ENCODE measurements around the gene DNPH1. TPM values are rescaled to one million over a fixed set of nuclear protein-coding genes. Genes with fewer than 3 reads are reported as not detected.

Gene DNPH1
- total RNA-seq, 6 experiments from 2014 or later: 38.3 to 56.3 (median 49.1) TPM

DNA sequence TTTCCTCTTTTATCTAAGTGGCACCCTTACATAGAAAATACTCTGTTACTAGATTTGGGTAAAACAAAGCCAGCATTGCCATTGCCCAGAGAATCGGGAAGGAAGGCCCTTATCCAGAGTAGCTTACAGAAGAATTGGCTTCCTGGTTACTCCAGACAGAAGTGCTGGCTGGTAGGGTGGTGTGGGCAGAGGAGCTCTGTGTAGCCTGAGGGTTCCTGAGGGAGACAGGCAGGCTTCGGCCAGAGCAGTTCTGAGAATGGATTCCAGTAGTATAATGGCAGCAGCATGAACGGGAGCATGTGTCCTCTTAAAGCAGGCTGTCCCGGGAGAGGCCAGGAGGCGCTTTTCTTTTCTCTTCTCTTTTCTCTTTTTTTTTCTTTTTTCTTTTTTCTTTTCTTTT, 35.4 kb downstream of the DNPH1 start:
- no peak for DNase-seq
- H3K27me3 Mint-ChIP-seq (ENCODE audit: insufficient read depth): no peaks in the 10 kb centered on the region
- H3K36me3 Mint-ChIP-seq (ENCODE audit: low read depth): peaks cover 11% of the 10 kb centered on the region; the same call in 1 of the 2 replicates
- H3K4me1 Mint-ChIP-seq (ENCODE audit: low read depth): no peaks in the 10 kb centered on the region
- no peak overlapping the region for H3K27ac Mint-ChIP-seq
- TF ChIP-seq, protein P1, sequence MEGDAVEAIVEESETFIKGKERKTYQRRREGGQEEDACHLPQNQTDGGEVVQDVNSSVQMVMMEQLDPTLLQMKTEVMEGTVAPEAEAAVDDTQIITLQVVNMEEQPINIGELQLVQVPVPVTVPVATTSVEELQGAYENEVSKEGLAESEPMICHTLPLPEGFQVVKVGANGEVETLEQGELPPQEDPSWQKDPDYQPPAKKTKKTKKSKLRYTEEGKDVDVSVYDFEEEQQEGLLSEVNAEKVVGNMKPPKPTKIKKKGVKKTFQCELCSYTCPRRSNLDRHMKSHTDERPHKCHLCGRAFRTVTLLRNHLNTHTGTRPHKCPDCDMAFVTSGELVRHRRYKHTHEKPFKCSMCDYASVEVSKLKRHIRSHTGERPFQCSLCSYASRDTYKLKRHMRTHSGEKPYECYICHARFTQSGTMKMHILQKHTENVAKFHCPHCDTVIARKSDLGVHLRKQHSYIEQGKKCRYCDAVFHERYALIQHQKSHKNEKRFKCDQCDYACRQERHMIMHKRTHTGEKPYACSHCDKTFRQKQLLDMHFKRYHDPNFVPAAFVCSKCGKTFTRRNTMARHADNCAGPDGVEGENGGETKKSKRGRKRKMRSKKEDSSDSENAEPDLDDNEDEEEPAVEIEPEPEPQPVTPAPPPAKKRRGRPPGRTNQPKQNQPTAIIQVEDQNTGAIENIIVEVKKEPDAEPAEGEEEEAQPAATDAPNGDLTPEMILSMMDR (IDR thresholded peaks at IDR 0.05): no peak
- H3K4me3 Mint-ChIP-seq: no peak overlapping the region
- H3K9me3 Mint-ChIP-seq: no peaks in the 10 kb centered on the region

DNA sequence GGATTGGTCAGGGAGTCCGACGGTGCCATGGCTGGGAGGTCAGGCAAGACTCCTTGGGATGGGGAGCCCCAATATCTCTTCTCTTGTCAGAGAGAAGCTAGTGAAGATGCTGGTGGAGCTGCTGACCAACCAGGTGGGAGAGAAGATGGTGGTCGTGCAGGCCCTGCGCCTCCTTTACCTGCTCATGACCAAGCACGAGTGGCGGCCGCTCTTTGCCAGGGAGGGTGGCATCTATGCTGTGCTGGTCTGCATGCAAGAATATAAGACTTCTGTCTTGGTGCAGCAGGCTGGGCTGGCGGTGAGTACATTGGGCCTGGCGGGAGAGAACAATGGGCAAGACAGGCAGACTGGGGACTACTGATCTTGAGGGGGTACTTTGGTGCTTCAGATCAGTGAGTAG, 36.4 kb downstream of the DNPH1 start:
- H3K4me3 Mint-ChIP-seq: no peak overlapping the region
- H3K27me3 Mint-ChIP-seq (ENCODE audit: insufficient read depth): no peaks in the 10 kb centered on the region; the same call in 1 of the 2 replicates
- TF ChIP-seq, protein P1 (IDR thresholded peaks at IDR 0.05): no peak
- DNase-seq: no peak
- peaks cover 17% of the 10 kb centered on the region; the same call in 1 of the 2 replicates for H3K36me3 Mint-ChIP-seq (ENCODE audit: low read depth)
- no peaks in the 10 kb centered on the region for H3K4me1 Mint-ChIP-seq (ENCODE audit: low read depth)
- H3K9me3 Mint-ChIP-seq: no peaks in the 10 kb centered on the region
- H3K27ac Mint-ChIP-seq: no peak overlapping the region

DNA sequence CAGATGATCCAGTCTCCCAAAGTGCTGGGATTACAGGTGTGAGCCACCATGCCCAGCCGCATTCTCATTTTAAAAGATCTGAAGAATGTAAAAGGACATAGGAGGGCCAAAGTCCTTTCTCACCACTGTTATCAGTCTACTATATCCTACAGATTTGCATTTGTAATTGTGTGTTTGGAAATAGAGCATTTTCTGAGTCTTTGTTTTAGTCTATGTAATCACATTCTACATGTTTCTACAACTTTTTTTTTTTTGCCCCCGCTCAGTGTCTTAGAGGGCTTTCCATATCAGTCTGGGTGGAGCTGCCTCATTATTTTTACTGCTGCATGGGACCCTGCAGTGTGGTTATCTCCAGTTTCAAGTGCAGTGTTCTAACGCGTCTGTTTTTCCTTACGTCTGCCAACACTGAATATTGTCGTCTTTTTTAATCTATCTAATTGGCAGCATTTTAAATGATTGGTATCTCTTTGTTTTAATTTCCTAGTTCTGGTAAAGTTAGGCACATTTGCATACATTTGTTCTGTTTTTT, 39.4 kb downstream of the DNPH1 start:
- Mint-ChIP-seq H3K36me3 (ENCODE audit: low read depth) (peaks cover 32% of the 10 kb centered on the region), H3K4me1 (ENCODE audit: low read depth) (no peaks in the 10 kb centered on the region), H3K27ac (no peak overlapping the region), H3K9me3 (no peaks in the 10 kb centered on the region), H3K27me3 (ENCODE audit: insufficient read depth) (no peaks in the 10 kb centered on the region; the same call in 1 of the 2 replicates), H3K4me3 (no peak overlapping the region)
- TF ChIP-seq, protein P1 (IDR thresholded peaks at IDR 0.05): no peak
- DNase-seq: no peak

DNA sequence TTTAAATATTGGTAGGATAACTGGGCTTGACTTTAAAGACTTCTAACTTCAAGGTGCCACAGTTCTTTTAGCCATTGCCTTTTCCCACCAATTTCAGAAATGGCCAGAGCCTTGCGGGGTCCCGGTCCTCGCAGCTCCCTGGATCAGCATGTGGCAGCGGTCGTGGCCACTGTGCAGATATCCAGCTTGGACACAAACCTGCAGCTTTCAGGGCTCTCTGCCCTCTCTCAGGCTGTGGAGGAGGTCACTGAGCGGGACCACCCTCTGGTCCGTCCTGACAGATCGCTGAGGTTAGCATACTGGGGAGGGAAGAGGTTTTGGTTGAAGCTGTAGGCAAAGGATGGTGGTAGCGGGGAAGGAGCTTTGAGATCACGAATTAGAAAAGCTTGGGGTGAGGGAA, 40.9 kb downstream of the DNPH1 start:
- TF ChIP-seq, protein P1 (IDR thresholded peaks at IDR 0.05): no peak
- Mint-ChIP-seq H3K27ac (no peak overlapping the region), H3K27me3 (ENCODE audit: insufficient read depth) (peaks cover 2% of the 10 kb centered on the region), H3K4me1 (ENCODE audit: low read depth) (peaks cover 11% of the 10 kb centered on the region), H3K4me3 (no peak overlapping the region), H3K9me3 (no peaks in the 10 kb centered on the region), H3K36me3 (ENCODE audit: low read depth) (peaks cover 30% of the 10 kb centered on the region)
- no peak for DNase-seq

DNA sequence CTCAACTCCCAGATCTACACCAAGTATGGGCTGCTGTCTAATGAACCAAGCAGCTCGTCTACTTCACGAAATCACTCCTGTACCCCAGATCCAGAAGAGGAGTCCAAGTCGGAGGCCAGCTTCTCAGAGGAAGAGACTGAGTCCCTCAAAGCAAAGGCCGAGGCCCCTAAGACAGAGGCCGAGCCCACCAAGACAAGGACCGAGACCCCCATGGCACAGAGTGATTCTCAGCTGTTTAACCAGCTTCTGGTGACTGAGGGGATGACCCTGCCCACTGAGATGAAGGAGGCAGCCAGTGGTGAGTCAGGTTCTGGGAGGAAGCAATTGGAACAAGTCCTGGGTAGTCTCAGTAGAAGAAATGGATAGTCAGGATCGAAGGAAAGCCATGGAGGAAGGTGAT, 41.5 kb downstream of the DNPH1 start:
- Mint-ChIP-seq H3K9me3 (no peaks in the 10 kb centered on the region), H3K4me3 (no peak overlapping the region), H3K36me3 (ENCODE audit: low read depth) (peaks cover 24% of the 10 kb centered on the region), H3K4me1 (ENCODE audit: low read depth) (peaks cover 17% of the 10 kb centered on the region), H3K27me3 (ENCODE audit: insufficient read depth) (peaks cover 2% of the 10 kb centered on the region), H3K27ac (no peak overlapping the region)
- TF ChIP-seq, protein P1 (IDR thresholded peaks at IDR 0.05): no peak
- no peak for DNase-seq
